Jurkat, Clone E6-1 (cell line): ENCODE measurements around the gene TRPC1. TPM values are rescaled to one million over a fixed set of nuclear protein-coding genes. Genes with fewer than 3 reads are reported as not detected.
"Not testable (repeated sequence)": the region's sequence is repeated elsewhere in the genome, so short reads cannot be mapped to it uniquely, and the experiment has no call there.

ENCODE experiments used
- DNase-seq: peaks from one replicate; pipeline ENCODE4 v3.0.0-alpha.2; 2011; ENCODE audit warnings: low read depth, low spot score
- H3K4me3 ChIP-seq: 2 replicates; pipeline ENCODE4 v1.5.1; 2011; ENCODE audit warnings: mild to moderate bottlenecking, low read length, control low read depth, moderate library complexity
- polyA plus RNA-seq: library from polyadenylated mRNA; unstranded; fragments of >200 nt; gene quantifications from one replicate; pipeline ENCODE4 v1.2.1, GENCODE V29; 2012; ENCODE audit warnings: missing spikeins; ENCODE audit not compliant: insufficient read length, insufficient read depth

Gene TRPC1
- not detected for polyA plus RNA-seq

GRCh38 chr3:142723968-142724681 is at the start of gene TRPC1:
Gene TRPC1 (plus strand): TSS chr3:142724034. CDS start chr3:142724560, 526 bp downstream.
- peak within 1 kb of the TSS; percentile 55 for H3K4me3 ChIP-seq

DNA sequence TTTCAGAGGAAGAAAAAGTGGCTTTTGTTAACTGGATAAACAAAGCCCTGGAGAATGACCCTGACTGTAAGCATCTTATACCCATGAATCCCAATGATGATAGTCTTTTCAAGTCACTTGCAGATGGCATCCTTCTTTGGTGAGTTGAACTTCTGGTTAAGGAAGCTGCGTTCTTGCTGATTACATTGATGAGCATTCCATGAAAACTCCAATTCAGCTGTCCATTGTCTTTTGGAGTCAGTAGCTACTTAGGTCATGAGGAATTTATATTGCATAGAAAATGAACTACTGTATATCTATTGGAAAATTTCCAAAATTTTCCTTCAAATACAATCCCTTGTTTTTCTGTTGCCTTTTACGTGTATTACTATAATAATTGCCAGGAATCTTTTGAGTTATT is 47.7 kb upstream of the TRPC1 start:
- H3K4me3 ChIP-seq = no peak overlapping the region
- DNase-seq = no peak

More at GRCh38 chr3:142723968-142724681, at the start of gene TRPC1:
- no peak for DNase-seq

- no peak for DNase-seq
- H3K4me3 ChIP-seq = no peak overlapping the region
These were observed 43.1 kb upstream of the TRPC1 start for GRCh38 chr3:142680710-142681109.

DNA sequence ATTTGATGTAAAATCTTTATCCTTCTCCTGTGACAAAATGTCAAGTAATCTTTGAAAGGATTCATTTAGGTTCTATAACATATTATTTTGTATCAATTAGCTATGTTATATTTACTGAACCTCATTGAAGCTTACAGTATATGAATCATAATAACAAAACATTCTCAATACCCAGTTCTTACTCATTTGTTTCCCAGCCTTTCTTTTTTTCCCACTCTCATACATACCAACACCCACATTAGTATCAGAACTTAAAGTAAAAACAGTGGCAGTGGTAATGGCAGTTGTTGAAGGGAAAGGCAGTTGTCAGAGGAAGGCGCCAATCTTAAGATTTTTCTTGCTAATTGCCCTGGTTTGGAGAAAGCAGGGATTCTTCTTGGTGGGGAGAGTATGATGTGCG is 33.2 kb upstream of the TRPC1 start:
- no peak for DNase-seq
- no peak overlapping the region for H3K4me3 ChIP-seq

DNA sequence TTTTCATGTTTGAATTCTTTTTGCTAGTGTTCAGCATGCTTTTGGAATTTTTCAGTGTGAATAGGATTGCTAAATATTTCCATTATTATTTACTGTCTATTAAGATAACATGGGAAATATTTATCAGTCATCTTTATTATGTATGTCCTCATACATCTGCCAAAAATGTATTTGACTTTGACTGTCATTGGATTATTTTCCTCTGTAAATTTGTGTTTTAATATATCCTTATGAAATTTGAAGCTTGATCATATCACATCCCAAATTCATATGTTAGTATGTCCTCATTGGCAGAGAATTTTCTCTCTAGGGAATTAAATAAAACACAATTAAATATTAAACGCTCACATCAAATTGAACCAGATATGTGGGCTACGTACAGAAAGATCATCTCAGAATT is 32.3 kb upstream of the TRPC1 start:
- H3K4me3 ChIP-seq = no peak overlapping the region
- DNase-seq = no peak

DNA sequence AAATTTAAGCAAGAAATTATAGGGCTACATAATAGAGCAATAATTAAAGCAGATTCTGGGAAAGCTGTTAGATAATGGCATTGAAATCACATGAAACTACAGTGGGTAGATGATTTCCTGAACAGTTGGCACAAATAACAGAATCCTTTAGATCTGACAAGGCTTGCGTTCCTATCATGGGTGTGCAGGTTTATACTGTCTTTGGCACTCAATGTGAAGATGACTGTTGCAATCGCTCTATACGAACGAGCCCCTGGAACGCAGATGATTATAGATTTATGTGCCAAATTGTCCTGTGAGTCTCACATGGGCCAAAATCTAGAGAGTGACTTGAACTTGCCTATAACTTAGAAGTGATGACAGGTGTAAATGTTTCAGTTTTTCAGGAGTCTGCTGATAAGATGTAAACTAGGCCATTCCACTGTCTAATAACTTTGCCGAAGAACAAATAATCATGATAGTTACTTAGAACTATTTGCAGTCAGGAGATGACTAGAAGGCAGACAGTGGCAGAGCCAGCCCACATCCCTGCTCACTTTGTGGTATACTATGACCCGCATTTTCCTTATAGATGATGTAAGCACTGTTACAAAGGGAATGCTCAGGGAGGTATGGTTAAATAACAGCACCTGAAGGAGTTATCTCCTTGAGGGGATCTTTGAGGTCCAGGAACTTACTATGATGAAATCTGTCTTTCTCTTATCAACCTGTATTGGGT is 30.5 kb upstream of the TRPC1 start:
- DNase-seq = no peak
- no peak overlapping the region for H3K4me3 ChIP-seq

DNA sequence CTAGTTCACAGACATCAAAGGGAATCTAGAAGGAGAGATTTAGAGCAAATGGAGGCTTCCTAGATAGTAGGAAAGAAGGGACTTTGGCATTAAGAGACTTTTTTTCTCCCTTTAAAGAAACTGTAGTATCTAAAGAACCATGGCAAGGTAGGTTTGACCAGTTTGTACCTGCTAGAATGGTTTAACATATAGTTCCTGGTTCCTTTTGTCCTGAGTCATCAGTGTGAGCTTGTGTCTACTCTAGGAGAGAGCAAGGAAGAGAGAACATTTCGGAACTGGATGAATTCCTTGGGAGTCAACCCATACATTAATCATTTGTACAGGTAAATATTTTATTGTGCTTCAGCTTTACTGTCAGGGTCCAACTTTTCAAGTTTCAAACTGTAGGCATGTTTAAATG is 29.6 kb upstream of the TRPC1 start:
- DNase-seq = no peak
- H3K4me3 ChIP-seq = no peak overlapping the region

- H3K4me3 ChIP-seq = no peak overlapping the region
- no peak for DNase-seq
These were observed 18.6 kb upstream of the TRPC1 start for GRCh38 chr3:142705198-142705597.

DNA sequence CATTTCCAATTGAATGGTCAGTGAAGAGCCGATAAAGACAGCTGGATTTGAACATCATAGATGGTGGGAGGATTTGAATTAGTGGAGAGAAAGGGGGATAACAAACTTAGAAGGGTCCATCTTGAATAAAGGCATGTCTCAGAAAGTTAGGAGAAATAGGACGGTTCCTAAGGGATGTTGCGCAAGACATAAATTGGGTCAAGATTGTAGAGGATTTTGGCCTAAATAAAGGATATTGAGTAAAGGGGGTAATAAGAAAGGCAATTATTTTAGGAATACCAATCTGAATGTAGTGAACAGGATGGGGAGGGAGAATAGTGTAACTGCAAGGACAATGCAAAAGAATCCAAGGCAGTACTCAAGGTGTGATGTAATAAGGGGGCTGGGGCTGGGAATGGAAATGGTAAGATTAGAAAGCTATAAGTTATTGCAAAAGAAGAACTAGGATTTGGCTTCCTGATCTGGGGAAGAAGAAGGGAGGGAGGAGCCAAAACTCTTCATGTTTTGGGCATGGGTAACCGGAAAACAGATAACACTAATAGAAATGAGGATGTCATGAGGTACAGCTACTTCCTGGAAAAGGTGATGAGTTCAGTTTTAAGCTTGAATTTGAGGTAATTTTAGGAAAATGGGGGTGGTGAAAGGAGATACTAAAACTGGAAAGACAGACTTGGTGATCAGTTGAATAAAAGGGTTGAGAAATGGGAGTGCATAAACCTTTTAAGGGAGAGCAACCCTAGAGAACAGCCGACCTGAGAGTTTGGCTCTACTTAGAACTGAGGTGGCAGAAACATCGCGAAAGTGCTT is 17.3 kb upstream of the TRPC1 start:
- no peak for DNase-seq
- no peak overlapping the region for H3K4me3 ChIP-seq

- no peak overlapping the region for H3K4me3 ChIP-seq
- no peak for DNase-seq
These were observed 14.6 kb upstream of the TRPC1 start for GRCh38 chr3:142709207-142709606.

DNA sequence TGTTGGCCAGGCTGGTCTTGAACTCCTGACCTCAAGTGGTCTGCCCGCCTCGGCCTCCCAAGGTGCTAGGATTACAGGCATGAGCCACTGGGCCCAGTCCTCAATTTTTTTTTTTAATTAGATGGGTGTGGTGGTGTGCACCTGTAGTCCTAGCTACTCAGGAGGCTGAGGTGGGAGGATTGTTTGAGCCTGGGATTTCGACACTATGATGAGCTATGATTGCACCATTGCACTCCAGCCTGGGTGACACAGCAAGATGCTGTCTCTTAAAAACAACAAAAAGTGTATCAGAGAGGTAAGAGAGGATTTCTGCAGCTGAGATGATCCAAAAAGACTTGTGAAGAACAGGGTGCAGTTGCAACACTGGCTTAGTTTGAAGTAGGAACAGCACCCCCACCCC is 9.0 kb upstream of the TRPC1 start:
- not testable (repeated sequence) for H3K4me3 ChIP-seq, DNase-seq

GRCh38 chr3:142716102-142716501 is 7.7 kb upstream of the TRPC1 start:
- DNase-seq = no peak
- no peak overlapping the region for H3K4me3 ChIP-seq

DNA sequence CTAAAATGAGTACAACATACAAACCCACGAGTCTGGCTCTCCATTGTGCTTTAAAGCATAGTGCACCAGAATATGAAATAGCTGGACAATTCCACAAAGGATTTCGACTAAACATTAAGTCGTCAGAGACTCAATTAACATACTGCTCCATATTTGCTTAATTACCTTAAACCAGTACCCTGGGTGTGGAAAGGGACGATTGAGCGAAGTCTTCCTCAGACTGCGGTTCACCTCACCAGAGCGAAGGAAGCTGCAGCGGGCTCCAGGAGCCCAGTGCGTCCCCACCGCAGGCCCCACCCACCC is 218 bp upstream of the TRPC1 start:
- H3K4me3 ChIP-seq = peak overlapping the region; percentile 55
- peak; percentile 87 for DNase-seq

- DNase-seq = no peak
These were observed 985 bp downstream of the TRPC1 start for GRCh38 chr3:142724682-142725356.

DNA sequence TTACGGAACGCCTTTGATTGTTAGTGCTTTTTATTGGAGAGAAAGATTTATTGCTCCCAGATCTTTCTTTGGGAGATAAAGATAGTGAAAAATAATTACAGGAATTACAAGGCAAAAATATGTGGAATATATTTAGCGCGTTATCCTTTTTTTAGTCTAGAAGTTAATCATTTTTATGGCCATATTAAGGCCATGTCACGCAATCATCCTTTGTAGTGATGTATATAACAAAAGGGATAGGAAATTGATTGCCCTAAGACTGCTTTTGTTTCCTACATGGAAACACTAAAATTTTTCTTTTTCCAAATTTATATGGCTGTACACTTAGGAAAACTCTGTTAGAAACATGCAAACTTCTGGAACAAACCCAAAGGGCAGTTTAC is 1.5 kb downstream of the TRPC1 start:
- no peak for DNase-seq
- H3K4me3 ChIP-seq = no peak overlapping the region

More at GRCh38 chr3:142724682-142725356, 985 bp downstream of the TRPC1 start:
- H3K4me3 ChIP-seq = peak overlapping the region; percentile 55

DNA sequence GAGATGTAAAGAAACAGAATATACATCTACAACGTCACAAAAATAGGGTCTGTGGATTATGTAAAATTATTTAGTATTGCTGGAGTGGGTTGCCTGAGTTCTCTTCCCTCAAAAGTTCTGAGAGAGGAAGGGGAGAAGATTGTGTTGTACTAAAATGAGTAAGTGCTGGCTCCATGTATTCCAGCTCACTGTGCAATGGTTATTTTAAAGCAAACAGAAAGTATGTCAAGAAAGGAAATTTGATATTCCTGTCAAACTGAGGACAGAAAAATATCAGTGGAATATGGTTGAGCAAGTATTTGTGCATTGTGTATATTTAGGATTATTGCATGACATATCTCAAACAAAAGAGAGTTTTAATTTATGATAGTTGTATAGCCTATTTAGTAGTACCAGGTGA is 2.2 kb downstream of the TRPC1 start:
- DNase-seq = no peak
- no peak overlapping the region for H3K4me3 ChIP-seq

- no peak for DNase-seq
- no peak overlapping the region for H3K4me3 ChIP-seq
These were observed 8.2 kb downstream of the TRPC1 start for GRCh38 chr3:142732066-142732465.

DNA sequence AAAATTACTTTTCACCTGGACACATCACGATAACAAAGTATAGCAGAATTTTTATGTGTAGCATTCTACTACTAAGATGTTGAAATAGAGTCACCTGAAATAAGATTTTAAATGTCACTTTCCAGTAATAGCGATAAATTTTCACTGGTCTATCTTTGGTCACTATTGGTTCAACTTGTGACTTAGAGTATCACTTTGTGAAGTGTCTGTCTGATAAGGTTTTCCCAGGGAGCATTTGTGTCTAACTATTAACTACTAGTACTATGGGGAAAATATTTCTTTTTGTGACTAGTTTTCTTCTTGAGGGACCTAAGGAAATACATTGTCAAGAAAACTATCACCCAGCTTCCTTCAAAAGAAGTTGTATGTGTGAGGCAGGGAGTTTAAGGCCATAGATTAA is 11.0 kb downstream of the TRPC1 start:
- DNase-seq = no peak
- no peak overlapping the region for H3K4me3 ChIP-seq

- H3K4me3 ChIP-seq = no peak overlapping the region
- no peak for DNase-seq
These were observed 11.6 kb downstream of the TRPC1 start for GRCh38 chr3:142735462-142735861.

- H3K4me3 ChIP-seq = no peak overlapping the region
- no peak for DNase-seq
These were observed 14.6 kb downstream of the TRPC1 start for GRCh38 chr3:142738396-142738795.
